ENCODE data around the gene ATXN1. TPM values are rescaled to one million over a fixed set of nuclear protein-coding genes. Genes with fewer than 3 reads are reported as not detected.

ATXN1 gene
- total RNA-seq, 1 experiment from 2014 or later = 8.1 TPM

DNA sequence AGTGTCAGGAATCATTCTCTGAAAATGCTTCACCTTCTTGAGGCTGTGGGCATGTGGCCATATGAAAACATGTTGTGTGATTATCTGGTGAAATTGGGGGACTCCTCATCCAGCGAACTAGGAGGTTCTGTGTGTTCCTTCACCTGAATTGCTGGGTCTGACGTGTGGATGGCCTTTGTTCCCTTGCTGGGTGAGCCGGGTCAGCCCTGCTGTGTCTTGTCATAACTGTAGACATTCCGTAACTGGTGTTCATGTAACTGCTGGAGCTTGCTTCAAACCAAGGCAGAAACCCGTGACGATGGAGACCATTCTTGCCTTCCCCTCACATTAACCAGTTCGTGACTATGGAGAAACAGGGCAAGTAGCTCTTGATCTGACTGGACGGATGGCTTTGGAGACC lies 399.4 kb downstream of the ATXN1 start (continued):
- TF ChIP-seq SMAD4 (CRISPR knock-in tag; IDR thresholded peaks at IDR 0.05) (no peak), NFATC4 (CRISPR knock-in tag; IDR thresholded peaks at IDR 0.05) (no peak), ZNF138 (CRISPR knock-in tag; conservative IDR thresholded peaks at IDR 0.05) (no peak), MXD4 (CRISPR knock-in tag; IDR thresholded peaks at IDR 0.05; ENCODE audit: borderline replicate concordance) (no peak), E2F5 (CRISPR knock-in tag; IDR thresholded peaks at IDR 0.05) (no peak), ESRRA (CRISPR knock-in tag; IDR thresholded peaks at IDR 0.05; ENCODE audit: borderline replicate concordance) (no peak), JAZF1 (CRISPR knock-in tag; IDR thresholded peaks at IDR 0.05) (no peak), FOXK1 (CRISPR knock-in tag; IDR thresholded peaks at IDR 0.05) (no peak), NR2C2 (CRISPR knock-in tag; IDR thresholded peaks at IDR 0.05) (no peak)
- TF ChIP-seq, protein P1, sequence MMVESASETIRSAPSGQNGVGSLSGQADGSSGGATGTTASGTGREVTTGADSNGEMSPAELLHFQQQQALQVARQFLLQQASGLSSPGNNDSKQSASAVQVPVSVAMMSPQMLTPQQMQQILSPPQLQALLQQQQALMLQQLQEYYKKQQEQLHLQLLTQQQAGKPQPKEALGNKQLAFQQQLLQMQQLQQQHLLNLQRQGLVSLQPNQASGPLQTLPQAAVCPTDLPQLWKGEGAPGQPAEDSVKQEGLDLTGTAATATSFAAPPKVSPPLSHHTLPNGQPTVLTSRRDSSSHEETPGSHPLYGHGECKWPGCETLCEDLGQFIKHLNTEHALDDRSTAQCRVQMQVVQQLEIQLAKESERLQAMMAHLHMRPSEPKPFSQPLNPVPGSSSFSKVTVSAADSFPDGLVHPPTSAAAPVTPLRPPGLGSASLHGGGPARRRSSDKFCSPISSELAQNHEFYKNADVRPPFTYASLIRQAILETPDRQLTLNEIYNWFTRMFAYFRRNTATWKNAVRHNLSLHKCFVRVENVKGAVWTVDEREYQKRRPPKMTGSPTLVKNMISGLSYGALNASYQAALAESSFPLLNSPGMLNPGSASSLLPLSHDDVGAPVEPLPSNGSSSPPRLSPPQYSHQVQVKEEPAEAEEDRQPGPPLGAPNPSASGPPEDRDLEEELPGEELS (CRISPR knock-in tag; IDR thresholded peaks at IDR 0.05) = no peak
- TF ChIP-seq, protein P2, sequence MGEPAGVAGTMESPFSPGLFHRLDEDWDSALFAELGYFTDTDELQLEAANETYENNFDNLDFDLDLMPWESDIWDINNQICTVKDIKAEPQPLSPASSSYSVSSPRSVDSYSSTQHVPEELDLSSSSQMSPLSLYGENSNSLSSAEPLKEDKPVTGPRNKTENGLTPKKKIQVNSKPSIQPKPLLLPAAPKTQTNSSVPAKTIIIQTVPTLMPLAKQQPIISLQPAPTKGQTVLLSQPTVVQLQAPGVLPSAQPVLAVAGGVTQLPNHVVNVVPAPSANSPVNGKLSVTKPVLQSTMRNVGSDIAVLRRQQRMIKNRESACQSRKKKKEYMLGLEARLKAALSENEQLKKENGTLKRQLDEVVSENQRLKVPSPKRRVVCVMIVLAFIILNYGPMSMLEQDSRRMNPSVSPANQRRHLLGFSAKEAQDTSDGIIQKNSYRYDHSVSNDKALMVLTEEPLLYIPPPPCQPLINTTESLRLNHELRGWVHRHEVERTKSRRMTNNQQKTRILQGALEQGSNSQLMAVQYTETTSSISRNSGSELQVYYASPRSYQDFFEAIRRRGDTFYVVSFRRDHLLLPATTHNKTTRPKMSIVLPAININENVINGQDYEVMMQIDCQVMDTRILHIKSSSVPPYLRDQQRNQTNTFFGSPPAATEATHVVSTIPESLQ (CRISPR knock-in tag; IDR thresholded peaks at IDR 0.05) = no peak
- TF ChIP-seq, protein P3, sequence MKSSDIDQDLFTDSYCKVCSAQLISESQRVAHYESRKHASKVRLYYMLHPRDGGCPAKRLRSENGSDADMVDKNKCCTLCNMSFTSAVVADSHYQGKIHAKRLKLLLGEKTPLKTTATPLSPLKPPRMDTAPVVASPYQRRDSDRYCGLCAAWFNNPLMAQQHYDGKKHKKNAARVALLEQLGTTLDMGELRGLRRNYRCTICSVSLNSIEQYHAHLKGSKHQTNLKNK (CRISPR knock-in tag; IDR thresholded peaks at IDR 0.05) = no peak

- H3K36me3 Mint-ChIP-seq = no peaks in the 10 kb centered on the region
- H3K4me1 Mint-ChIP-seq = no peaks in the 10 kb centered on the region
- no peaks in the 10 kb centered on the region for H3K9me3 Mint-ChIP-seq
- no peak overlapping the region for H3K4me3 Mint-ChIP-seq
- ATAC-seq = no peak
- no peak for DNase-seq (ENCODE audit: low spot score)
- CTCF ChIA-PET = no interaction called here
- H3K27me3 Mint-ChIP-seq (ENCODE audit: low read depth) = no peaks in the 10 kb centered on the region
- no peak overlapping the region for H3K27ac Mint-ChIP-seq
- POLR2A ChIA-PET = no interaction called here
- TF ChIP-seq, protein P4, sequence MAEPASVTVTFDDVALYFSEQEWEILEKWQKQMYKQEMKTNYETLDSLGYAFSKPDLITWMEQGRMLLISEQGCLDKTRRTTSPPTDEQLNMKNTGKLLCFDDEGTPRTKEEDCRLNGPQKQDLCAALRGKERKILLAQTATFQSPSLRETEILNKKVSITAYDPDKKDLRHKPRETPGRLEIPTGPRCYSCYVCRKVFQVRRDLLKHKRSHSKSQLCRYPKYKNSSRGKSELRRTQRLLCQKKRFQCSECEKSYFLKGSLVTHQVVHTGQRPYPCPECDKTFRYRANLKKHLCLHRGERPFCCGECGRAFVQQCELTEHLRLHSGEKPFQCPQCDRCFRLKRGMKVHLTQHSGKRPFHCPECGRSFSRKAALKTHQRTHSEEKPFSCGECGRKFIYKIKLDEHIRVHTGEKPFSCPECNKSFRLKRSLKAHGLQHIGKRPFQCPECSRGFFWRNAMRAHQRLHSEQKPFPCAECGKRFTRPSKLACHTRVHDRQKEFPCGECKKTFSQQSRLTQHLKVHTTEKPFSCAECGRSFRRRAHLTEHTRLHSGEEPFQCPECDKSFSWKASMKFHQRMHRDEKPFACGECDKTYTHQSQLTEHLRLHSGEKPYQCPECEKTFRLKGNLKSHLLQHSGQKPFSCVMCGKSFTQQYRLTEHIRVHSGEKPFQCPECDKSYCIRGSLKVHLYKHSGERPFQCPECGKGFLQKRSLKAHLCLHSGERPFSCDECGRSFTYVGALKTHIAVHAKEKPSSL (CRISPR knock-in tag; conservative IDR thresholded peaks at IDR 0.05) = no peak
- TF ChIP-seq SP1 (CRISPR knock-in tag; conservative IDR thresholded peaks at IDR 0.05) = no peak
- TF ChIP-seq NFATC4 (CRISPR knock-in tag; IDR thresholded peaks at IDR 0.05) = no peak
- TF ChIP-seq MXD4 (CRISPR knock-in tag; IDR thresholded peaks at IDR 0.05; ENCODE audit: borderline replicate concordance) = no peak
- no peak for TF ChIP-seq AR (CRISPR knock-in tag; IDR thresholded peaks at IDR 0.05)
- TF ChIP-seq ELF4 (CRISPR knock-in tag; IDR thresholded peaks at IDR 0.05; ENCODE audit: low read depth) = no peak
- no peak for TF ChIP-seq ZNF671 (CRISPR knock-in tag; IDR thresholded peaks at IDR 0.05)
- TF ChIP-seq, protein P5, sequence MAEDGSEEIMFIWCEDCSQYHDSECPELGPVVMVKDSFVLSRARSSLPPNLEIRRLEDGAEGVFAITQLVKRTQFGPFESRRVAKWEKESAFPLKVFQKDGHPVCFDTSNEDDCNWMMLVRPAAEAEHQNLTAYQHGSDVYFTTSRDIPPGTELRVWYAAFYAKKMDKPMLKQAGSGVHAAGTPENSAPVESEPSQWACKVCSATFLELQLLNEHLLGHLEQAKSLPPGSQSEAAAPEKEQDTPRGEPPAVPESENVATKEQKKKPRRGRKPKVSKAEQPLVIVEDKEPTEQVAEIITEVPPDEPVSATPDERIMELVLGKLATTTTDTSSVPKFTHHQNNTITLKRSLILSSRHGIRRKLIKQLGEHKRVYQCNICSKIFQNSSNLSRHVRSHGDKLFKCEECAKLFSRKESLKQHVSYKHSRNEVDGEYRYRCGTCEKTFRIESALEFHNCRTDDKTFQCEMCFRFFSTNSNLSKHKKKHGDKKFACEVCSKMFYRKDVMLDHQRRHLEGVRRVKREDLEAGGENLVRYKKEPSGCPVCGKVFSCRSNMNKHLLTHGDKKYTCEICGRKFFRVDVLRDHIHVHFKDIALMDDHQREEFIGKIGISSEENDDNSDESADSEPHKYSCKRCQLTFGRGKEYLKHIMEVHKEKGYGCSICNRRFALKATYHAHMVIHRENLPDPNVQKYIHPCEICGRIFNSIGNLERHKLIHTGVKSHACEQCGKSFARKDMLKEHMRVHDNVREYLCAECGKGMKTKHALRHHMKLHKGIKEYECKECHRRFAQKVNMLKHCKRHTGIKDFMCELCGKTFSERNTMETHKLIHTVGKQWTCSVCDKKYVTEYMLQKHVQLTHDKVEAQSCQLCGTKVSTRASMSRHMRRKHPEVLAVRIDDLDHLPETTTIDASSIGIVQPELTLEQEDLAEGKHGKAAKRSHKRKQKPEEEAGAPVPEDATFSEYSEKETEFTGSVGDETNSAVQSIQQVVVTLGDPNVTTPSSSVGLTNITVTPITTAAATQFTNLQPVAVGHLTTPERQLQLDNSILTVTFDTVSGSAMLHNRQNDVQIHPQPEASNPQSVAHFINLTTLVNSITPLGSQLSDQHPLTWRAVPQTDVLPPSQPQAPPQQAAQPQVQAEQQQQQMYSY (CRISPR knock-in tag; IDR thresholded peaks at IDR 0.05) = no peak
- no peak for TF ChIP-seq TEAD4 (CRISPR knock-in tag; IDR thresholded peaks at IDR 0.05)
- TF ChIP-seq KAT7 (CRISPR knock-in tag; IDR thresholded peaks at IDR 0.05; ENCODE audit: borderline replicate concordance) = no peak
- no peak for TF ChIP-seq ZNF423 (CRISPR knock-in tag; IDR thresholded peaks at IDR 0.05)
- no peak for TF ChIP-seq CTCF (IDR thresholded peaks at IDR 0.05)
Measured at GRCh38 chr6:16361121-16361520, 400.1 kb downstream of the ATXN1 start.

Measured in WTC11 (cell line).